Neural cell (in vitro differentiated cells): ENCODE measurements around the gene KDM4B. TPM values are rescaled to one million over a fixed set of nuclear protein-coding genes. Genes with fewer than 3 reads are reported as not detected.

Source experiments
- H2AFZ ChIP-seq: fragments of 200-600, 300-800 bp; sonication (generic), shearing (Covaris generic); 2 replicates; pipeline ENCODE4 v1.6.0; 2014; ENCODE audit warnings: low read depth, mild to moderate bottlenecking, antibody characterized with exemption, low read length, moderate library complexity
- H3F3A ChIP-seq: fragments of 200-600 bp; shearing (Covaris generic); 2 replicates; pipeline ENCODE4 v1.6.1; 2016; ENCODE audit warnings: mild to moderate bottlenecking, moderate library complexity, mixed read lengths, antibody characterized with exemption, low read length; ENCODE audit not compliant: insufficient read depth, poor library complexity, severe bottlenecking
- H3K27ac ChIP-seq: fragments of 200-600, 300-800 bp; sonication (generic), shearing (Covaris generic); 2 replicates; pipeline ENCODE4 v1.5.1; 2014; ENCODE audit warnings: mild to moderate bottlenecking, low read length, moderate library complexity
- H3K27me3 ChIP-seq: fragments of 300-800, 200-600 bp; sonication (generic), shearing (Covaris generic); 2 replicates; pipeline ENCODE4 v1.6.0; 2014; ENCODE audit warnings: mild to moderate bottlenecking, low read depth, low read length, moderate library complexity; ENCODE audit not compliant: insufficient read depth
- H3K36me3 ChIP-seq: fragments of 300-800, 200-600 bp; sonication (generic), shearing (Covaris generic); 2 replicates; pipeline ENCODE4 v1.5.1; 2014; ENCODE audit warnings: mild to moderate bottlenecking, antibody characterized with exemption, low read length, moderate library complexity; ENCODE audit not compliant: insufficient read depth
- H3K4me2 ChIP-seq: fragments of 300-800, 200-600 bp; sonication (generic), shearing (Covaris generic); 2 replicates; pipeline ENCODE4 v1.6.0; 2014; ENCODE audit warnings: mild to moderate bottlenecking, low read length
- H3K4me3 ChIP-seq: fragments of 300-800, 200-600 bp; sonication (generic), shearing (Covaris generic); 2 replicates; pipeline ENCODE4 v1.5.1; 2014; ENCODE audit warnings: mild to moderate bottlenecking, low read length, moderate library complexity
- H3K79me2 ChIP-seq: fragments of 200-600 bp; shearing (Covaris generic); replicated peaks from 2 replicates; pipeline ENCODE4 v1.6.0; 2014; ENCODE audit warnings: mild to moderate bottlenecking, low read length, moderate library complexity; ENCODE audit not compliant: insufficient read depth
- H3K9ac ChIP-seq: fragments of 300-800, 200-600 bp; sonication (generic), shearing (Covaris generic); 2 replicates; pipeline ENCODE4 v1.6.1; 2016; ENCODE audit warnings: mild to moderate bottlenecking, low read length, mixed read lengths
- H3K9me2 ChIP-seq: fragments of 200-600 bp; shearing (Covaris generic); 2 replicates; pipeline ENCODE4 v1.6.1; 2016; ENCODE audit warnings: mild to moderate bottlenecking, low read length, mixed read lengths; ENCODE audit not compliant: insufficient read depth
- H3K9me3 ChIP-seq: fragments of 200-600, 300-800 bp; sonication (generic), shearing (Covaris generic); 2 replicates; pipeline ENCODE4 v1.6.1; 2016; ENCODE audit warnings: mild to moderate bottlenecking, mixed run types, low read length, moderate library complexity, mixed read lengths
- H4K20me1 ChIP-seq: fragments of 200-600 bp; shearing (Covaris generic); 2 replicates; pipeline ENCODE4 v1.6.1; 2016; ENCODE audit warnings: mild to moderate bottlenecking, mixed run types; ENCODE audit not compliant: insufficient read depth
- EP300 ChIP-seq: fragments of 450-650 bp; conservative IDR thresholded peaks from 2 replicates; pipeline ENCODE4 v1.6.1; 2014; ENCODE audit warnings: antibody characterized with exemption, mild to moderate bottlenecking, moderate library complexity; ENCODE audit not compliant: poor library complexity, severe bottlenecking
- EZH2 ChIP-seq: fragments of 200-600, 300-800 bp; shearing (Covaris generic), sonication (generic); IDR thresholded peaks from 2 replicates; pipeline ENCODE4 v1.6.1; 2014; ENCODE audit warnings: antibody characterized with exemption, low read length, borderline replicate concordance, mild to moderate bottlenecking; ENCODE audit not compliant: insufficient read depth, poor library complexity, severe bottlenecking
- MXI1 ChIP-seq: fragments of 450-650 bp; conservative IDR thresholded peaks from 2 replicates; pipeline ENCODE4 v1.6.1; 2014; ENCODE audit warnings: antibody characterized with exemption, mild to moderate bottlenecking; ENCODE audit not compliant: poor library complexity, severe bottlenecking
- POLR2AphosphoS5 ChIP-seq: IDR thresholded peaks from 2 replicates; pipeline ENCODE4 v1.6.1; 2012
- RAD21 ChIP-seq: fragments of 450-650 bp; conservative IDR thresholded peaks from 2 replicates; pipeline ENCODE4 v1.6.1; 2014; ENCODE audit warnings: antibody characterized with exemption, mild to moderate bottlenecking, moderate library complexity
- REST ChIP-seq: IDR thresholded peaks from 2 replicates; pipeline ENCODE4 v1.6.1; 2012; ENCODE audit warnings: borderline replicate concordance
- SMC3 ChIP-seq: fragments of 450-650 bp; conservative IDR thresholded peaks from 2 replicates; pipeline ENCODE4 v1.6.1; 2014; ENCODE audit warnings: antibody characterized with exemption, mild to moderate bottlenecking, moderate library complexity; ENCODE audit not compliant: poor library complexity
- TAF1 ChIP-seq: IDR thresholded peaks from 2 replicates; pipeline ENCODE4 v1.6.1; 2012; ENCODE audit warnings: low read depth
- polyA plus RNA-seq: library from polyadenylated mRNA; depleted of rRNA; stranded (reverse); fragments of >200 nt; gene quantifications from 2 replicates; pipeline ENCODE4 v1.2.3, GENCODE V29; 2014
- TF ChIP-seq, protein P1 (sequence below): fragments of 450-650 bp; IDR thresholded peaks from 2 replicates; pipeline ENCODE4 v1.5.1; 2014; ENCODE audit warnings: antibody characterized with exemption, mild to moderate bottlenecking, moderate library complexity; ENCODE audit not compliant: poor library complexity, severe bottlenecking

Gene KDM4B
- polyA plus RNA-seq, 1 donor from 2014 or later = 19.1 TPM

- Histone ChIP-seq H3K27me3 (no peaks in the 10 kb centered on the region), H3K36me3 (no peaks in the 10 kb centered on the region), H4K20me1 (no peaks in the 10 kb centered on the region), H3K79me2 (no peaks in the 10 kb centered on the region), H3K27ac (no peak overlapping the region), H3K9me2 (no peaks in the 10 kb centered on the region), H2AFZ (no peak overlapping the region), H3K4me3 (no peak overlapping the region), H3F3A (no peaks in the 10 kb centered on the region), H3K9ac (no peak overlapping the region), H3K9me3 (no peaks in the 10 kb centered on the region), H3K4me2 (no peak overlapping the region)
- TF ChIP-seq TAF1 (no peak), REST (no peak), EP300 (no peak), EZH2 (no peak), MXI1 (no peak), SMC3 (no peak), RAD21 (no peak), POLR2AphosphoS5 (no peak)
- TF ChIP-seq, protein P1, sequence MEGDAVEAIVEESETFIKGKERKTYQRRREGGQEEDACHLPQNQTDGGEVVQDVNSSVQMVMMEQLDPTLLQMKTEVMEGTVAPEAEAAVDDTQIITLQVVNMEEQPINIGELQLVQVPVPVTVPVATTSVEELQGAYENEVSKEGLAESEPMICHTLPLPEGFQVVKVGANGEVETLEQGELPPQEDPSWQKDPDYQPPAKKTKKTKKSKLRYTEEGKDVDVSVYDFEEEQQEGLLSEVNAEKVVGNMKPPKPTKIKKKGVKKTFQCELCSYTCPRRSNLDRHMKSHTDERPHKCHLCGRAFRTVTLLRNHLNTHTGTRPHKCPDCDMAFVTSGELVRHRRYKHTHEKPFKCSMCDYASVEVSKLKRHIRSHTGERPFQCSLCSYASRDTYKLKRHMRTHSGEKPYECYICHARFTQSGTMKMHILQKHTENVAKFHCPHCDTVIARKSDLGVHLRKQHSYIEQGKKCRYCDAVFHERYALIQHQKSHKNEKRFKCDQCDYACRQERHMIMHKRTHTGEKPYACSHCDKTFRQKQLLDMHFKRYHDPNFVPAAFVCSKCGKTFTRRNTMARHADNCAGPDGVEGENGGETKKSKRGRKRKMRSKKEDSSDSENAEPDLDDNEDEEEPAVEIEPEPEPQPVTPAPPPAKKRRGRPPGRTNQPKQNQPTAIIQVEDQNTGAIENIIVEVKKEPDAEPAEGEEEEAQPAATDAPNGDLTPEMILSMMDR = no peak
Observed at GRCh38 chr19:5173993-5174392, 205.1 kb downstream of the KDM4B start.

GRCh38 chr19:5177745-5178450 lies 209.0 kb downstream of the KDM4B start:
- Histone ChIP-seq H3F3A (no peaks in the 10 kb centered on the region), H3K4me3 (no peak overlapping the region), H3K4me2 (no peak overlapping the region)

More at GRCh38 chr19:5177745-5178450, 209.0 kb downstream of the KDM4B start:
- no peaks in the 10 kb centered on the region for H3K9me2 ChIP-seq
- no peaks in the 10 kb centered on the region for H3K27me3 ChIP-seq
- H3K9ac ChIP-seq = no peak overlapping the region
- TF ChIP-seq EP300 (no peak), POLR2AphosphoS5 (no peak), REST (no peak), TAF1 (no peak), EZH2 (no peak), SMC3 (no peak), MXI1 (no peak), RAD21 (no peak)
- TF ChIP-seq, protein P1 = no peak
- H3K79me2 ChIP-seq = no peaks in the 10 kb centered on the region
- H3K27ac ChIP-seq = no peak overlapping the region
- no peaks in the 10 kb centered on the region for H3K36me3 ChIP-seq
- no peak overlapping the region for H2AFZ ChIP-seq
- no peaks in the 10 kb centered on the region for H3K9me3 ChIP-seq
- H4K20me1 ChIP-seq = no peaks in the 10 kb centered on the region
